ENCODE results near the gene USP40.
A peak's percentile ranks its signal among the peaks of the same experiment; 100 is the strongest.

USP40 gene

DNA sequence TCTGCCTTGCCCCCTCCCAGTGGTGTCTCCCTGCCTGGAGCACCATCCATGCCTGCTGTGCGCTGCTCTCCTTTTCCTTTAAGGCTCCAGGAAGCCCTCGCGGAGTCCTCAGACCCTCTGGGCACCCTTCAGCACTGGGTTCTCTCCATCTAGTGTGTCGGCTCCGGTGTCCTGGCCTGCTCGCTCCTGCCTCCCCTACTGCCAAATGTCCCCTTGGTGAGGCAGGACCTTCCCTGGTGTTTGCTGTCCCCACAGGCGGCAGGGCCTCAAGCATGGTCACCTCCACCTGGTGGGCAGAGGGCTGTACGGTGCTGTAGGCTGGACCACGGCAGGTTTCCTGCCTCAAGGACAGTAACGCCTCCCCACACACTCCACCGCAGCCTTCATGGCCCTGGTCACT is 122.1 kb downstream of the USP40 start:
- no peak overlapping the region for H3K27ac ChIP-seq (ENCODE audit: low read depth, low read length)
- H3K9me2 ChIP-seq (replicated peaks; ENCODE audit: insufficient read depth, low read length): no peaks in the 10 kb centered on the region
- TF ChIP-seq, protein P1, sequence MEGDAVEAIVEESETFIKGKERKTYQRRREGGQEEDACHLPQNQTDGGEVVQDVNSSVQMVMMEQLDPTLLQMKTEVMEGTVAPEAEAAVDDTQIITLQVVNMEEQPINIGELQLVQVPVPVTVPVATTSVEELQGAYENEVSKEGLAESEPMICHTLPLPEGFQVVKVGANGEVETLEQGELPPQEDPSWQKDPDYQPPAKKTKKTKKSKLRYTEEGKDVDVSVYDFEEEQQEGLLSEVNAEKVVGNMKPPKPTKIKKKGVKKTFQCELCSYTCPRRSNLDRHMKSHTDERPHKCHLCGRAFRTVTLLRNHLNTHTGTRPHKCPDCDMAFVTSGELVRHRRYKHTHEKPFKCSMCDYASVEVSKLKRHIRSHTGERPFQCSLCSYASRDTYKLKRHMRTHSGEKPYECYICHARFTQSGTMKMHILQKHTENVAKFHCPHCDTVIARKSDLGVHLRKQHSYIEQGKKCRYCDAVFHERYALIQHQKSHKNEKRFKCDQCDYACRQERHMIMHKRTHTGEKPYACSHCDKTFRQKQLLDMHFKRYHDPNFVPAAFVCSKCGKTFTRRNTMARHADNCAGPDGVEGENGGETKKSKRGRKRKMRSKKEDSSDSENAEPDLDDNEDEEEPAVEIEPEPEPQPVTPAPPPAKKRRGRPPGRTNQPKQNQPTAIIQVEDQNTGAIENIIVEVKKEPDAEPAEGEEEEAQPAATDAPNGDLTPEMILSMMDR (IDR thresholded peaks at IDR 0.05; ENCODE audit: insufficient read depth, low read length, poor library complexity, severe bottlenecking): no peak
- no peak for TF ChIP-seq EZH2phosphoT487 (conservative IDR thresholded peaks at IDR 0.05; ENCODE audit: low read length)
- no peaks in the 10 kb centered on the region for H3F3A ChIP-seq (ENCODE audit: insufficient read depth)
- H3K79me2 ChIP-seq (ENCODE audit: insufficient read depth, low read length): no peaks in the 10 kb centered on the region
- H3K9ac ChIP-seq (ENCODE audit: low read length): no peak overlapping the region
- no peaks in the 10 kb centered on the region for H4K20me1 ChIP-seq (ENCODE audit: low read depth, low read length)
- H3K4me3 ChIP-seq (ENCODE audit: insufficient read depth, low read length, poor library complexity, severe bottlenecking): no peak overlapping the region
- H2AFZ ChIP-seq (ENCODE audit: low read depth, low read length, severe bottlenecking): no peak overlapping the region
- no peaks in the 10 kb centered on the region for H3K36me3 ChIP-seq (ENCODE audit: low read length)
- no peak overlapping the region for H3K4me2 ChIP-seq (ENCODE audit: low read depth, low read length, poor library complexity, severe bottlenecking)
- H3K9me3 ChIP-seq (ENCODE audit: insufficient read depth, low read length): no peaks in the 10 kb centered on the region
- H3K27me3 ChIP-seq (ENCODE audit: low read length): no peaks in the 10 kb centered on the region

- no peaks in the 10 kb centered on the region for H4K20me1 ChIP-seq (ENCODE audit: low read depth, low read length)
- TF ChIP-seq EZH2phosphoT487 (conservative IDR thresholded peaks at IDR 0.05; ENCODE audit: low read length): no peak
- TF ChIP-seq, protein P1 (IDR thresholded peaks at IDR 0.05; ENCODE audit: insufficient read depth, low read length, poor library complexity, severe bottlenecking): peak; percentile 70
- H3K4me3 ChIP-seq (ENCODE audit: insufficient read depth, low read length, poor library complexity, severe bottlenecking): no peak overlapping the region
- no peaks in the 10 kb centered on the region for H3K36me3 ChIP-seq (ENCODE audit: low read length)
- H3F3A ChIP-seq (ENCODE audit: insufficient read depth): no peaks in the 10 kb centered on the region
- no peak overlapping the region for H3K4me2 ChIP-seq (ENCODE audit: low read depth, low read length, poor library complexity, severe bottlenecking)
- H2AFZ ChIP-seq (ENCODE audit: low read depth, low read length, severe bottlenecking): no peak overlapping the region
- no peaks in the 10 kb centered on the region for H3K27me3 ChIP-seq (ENCODE audit: low read length)
- H3K9me3 ChIP-seq (ENCODE audit: insufficient read depth, low read length): no peaks in the 10 kb centered on the region
- H3K27ac ChIP-seq (ENCODE audit: low read depth, low read length): no peak overlapping the region
- no peaks in the 10 kb centered on the region for H3K79me2 ChIP-seq (ENCODE audit: insufficient read depth, low read length)
- no peaks in the 10 kb centered on the region for H3K9me2 ChIP-seq (replicated peaks; ENCODE audit: insufficient read depth, low read length)
- no peak overlapping the region for H3K9ac ChIP-seq (ENCODE audit: low read length)
Observed at GRCh38 chr2:233443511-233444183, 122.9 kb downstream of the USP40 start.

DNA sequence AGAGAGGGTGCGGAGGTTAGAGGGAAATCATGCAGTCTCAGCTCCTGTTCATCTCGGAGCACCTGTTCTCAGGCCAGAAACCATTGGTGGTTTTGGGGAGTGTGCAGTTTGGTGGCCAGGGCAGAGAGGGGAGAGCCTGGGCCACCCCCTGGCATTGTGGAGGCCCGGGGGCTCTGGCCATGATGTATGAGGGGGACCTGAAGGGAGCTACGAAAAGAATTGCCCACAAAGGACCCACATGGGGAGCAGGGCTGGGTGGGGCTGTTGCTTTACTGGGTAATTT is 124.6 kb downstream of the USP40 start:
- H3K9me3 ChIP-seq (ENCODE audit: insufficient read depth, low read length): no peaks in the 10 kb centered on the region
- no peak for TF ChIP-seq EZH2phosphoT487 (conservative IDR thresholded peaks at IDR 0.05; ENCODE audit: low read length)
- TF ChIP-seq, protein P1 (IDR thresholded peaks at IDR 0.05; ENCODE audit: insufficient read depth, low read length, poor library complexity, severe bottlenecking): no peak
- no peaks in the 10 kb centered on the region for H3K9me2 ChIP-seq (replicated peaks; ENCODE audit: insufficient read depth, low read length)
- no peak overlapping the region for H2AFZ ChIP-seq (ENCODE audit: low read depth, low read length, severe bottlenecking)
- peak overlapping the region; percentile 31; the same call in 1 of the 2 replicates for H3K27ac ChIP-seq (ENCODE audit: low read depth, low read length)
- H3K79me2 ChIP-seq (ENCODE audit: insufficient read depth, low read length): no peaks in the 10 kb centered on the region
- H3K9ac ChIP-seq (ENCODE audit: low read length): no peak overlapping the region; the same call in 1 of the 2 replicates
- H3K36me3 ChIP-seq (ENCODE audit: low read length): no peaks in the 10 kb centered on the region
- H3K4me2 ChIP-seq (ENCODE audit: low read depth, low read length, poor library complexity, severe bottlenecking): no peak overlapping the region
- H3K4me3 ChIP-seq (ENCODE audit: insufficient read depth, low read length, poor library complexity, severe bottlenecking): no peak overlapping the region
- no peaks in the 10 kb centered on the region for H3K27me3 ChIP-seq (ENCODE audit: low read length)
- no peaks in the 10 kb centered on the region for H3F3A ChIP-seq (ENCODE audit: insufficient read depth)
- H4K20me1 ChIP-seq (ENCODE audit: low read depth, low read length): no peaks in the 10 kb centered on the region
